HG02885 (cell line): Measurements from ENCODE around the gene SIRT4.
"Not testable (repeated sequence)": the region's sequence is repeated elsewhere in the genome, so short reads cannot be mapped to it uniquely, and the experiment has no call there.

Experiments used
- ATAC-seq: cut with Tn5 transposase; IDR thresholded peaks from one replicate; pipeline ENCODE4 v1.9.1; 2021; ENCODE audit warnings: mild to moderate bottlenecking; ENCODE audit not compliant: unreplicated experiment, poor library complexity

The SIRT4 gene, protein sequence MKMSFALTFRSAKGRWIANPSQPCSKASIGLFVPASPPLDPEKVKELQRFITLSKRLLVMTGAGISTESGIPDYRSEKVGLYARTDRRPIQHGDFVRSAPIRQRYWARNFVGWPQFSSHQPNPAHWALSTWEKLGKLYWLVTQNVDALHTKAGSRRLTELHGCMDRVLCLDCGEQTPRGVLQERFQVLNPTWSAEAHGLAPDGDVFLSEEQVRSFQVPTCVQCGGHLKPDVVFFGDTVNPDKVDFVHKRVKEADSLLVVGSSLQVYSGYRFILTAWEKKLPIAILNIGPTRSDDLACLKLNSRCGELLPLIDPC

DNA sequence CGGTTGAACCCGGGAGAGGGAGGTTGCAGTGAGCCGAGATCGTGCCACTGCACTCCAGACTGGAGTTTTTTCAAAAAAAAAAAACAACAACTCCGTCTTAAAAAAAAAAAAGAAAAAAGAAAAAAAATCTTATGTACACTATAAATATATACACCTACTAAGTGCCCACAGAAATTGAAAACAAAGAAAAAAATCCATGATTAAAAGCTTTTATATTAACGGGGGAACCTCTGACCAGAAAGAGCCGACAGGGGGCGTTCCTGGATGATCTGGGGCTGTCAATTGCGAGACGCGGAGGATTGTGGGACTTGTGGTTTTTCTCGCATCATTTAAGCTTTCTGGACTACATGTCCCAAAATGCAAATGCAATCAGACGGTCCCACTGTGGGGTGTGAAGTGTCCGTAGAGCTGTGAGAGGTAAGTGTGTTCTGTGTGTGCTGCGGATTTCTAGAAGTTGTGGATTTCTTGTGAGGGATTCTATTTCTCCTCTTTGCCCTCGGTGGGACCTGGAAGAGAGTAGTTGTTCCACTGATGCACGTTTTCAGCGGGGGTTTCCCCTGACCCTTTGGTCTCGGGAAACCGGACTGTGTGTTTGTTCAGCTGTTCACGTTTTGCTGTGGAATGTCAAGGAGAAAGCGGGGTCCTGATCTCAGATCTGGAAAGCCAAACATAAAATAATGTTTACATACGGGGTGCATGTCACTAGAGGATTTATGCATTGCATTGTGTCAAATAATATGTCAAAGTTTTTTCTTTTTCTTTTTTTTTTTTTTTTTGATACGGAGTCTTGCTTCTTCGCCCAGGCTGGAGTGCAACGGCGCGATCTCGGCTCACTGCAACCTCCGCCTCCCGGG, at the start of gene SIRT4:
SIRT4 (plus strand) TSS at position 360 of the 854 bp plus-strand sequence. CDS start 1,241 bp downstream, outside the sequence.
- ATAC-seq, result peak; percentile 97

DNA sequence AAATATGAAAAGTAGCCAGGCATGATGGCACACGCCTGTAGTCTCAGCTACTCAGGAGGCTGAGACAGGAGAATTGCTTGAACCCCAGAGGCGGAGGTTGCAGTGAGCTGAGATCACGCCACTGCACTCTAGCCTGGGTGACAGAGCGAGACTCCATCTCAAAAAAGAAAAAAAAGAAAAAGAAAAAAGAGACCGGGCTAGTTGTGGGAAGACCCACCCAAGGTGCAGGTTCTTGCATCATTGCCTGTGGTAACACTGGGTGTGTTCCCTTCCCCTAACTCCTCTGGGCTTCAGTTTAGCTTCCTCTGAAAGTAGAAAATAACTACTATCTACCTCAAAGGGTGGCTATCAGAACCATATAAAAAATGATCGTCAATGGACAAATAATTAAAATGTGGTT, 48.8 kb upstream of the SIRT4 start:
- ATAC-seq, result not testable (repeated sequence)

DNA sequence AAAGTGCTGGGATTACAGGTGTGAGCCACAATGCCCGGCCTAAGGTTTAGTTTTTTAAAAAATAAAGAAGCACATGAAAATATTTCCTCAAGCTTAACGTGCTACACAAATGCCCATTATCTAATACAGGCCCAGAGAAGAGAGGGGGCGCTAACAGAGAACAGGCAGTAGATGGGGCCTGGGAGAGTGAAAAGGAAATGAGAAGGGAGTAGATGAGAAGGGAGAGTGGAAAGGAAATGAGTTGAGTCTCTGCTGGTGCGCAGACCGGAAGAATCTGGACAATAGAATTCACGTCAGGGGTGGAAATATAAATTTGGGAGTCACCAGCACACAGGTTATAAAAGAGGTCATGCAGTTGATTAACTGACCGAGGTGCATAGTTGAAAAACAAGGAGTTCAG, 47.3 kb upstream of the SIRT4 start:
- no peak for ATAC-seq

DNA sequence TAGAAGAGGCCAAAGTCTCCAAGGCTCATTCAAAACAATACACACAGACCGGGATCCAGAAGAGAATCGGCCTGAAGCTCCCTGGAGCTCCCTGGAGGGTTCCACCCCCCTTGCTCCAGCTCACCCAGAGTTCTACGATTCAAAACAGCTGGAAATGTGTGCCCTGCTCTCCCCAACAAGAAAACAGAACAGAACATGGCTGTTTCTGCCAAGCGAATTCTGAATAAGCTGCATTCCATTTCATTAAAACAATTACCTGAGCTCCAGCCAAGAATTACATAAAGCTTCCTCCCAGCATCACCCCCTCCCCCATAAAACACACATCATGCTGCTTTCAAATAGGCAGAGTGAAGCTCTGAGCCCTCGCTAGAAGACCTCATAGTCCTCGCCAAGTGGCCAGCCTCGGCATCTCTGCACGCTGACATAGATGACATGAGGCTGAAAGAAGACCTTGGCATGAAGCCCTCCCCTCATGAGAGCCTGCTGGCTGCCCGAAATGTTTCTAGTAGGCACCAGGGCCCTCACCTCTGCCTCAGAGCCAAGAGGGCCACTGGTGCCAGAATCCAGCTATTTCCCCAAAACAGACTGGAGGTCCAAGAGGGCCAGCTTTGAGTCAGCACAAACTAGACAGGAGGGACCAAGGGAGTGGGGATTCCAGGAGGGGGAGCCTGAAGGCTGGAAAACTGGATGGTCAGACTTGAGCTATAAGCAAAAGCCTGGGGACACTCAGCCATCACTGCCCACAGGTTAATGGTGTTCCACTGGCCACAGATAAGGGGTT, 44.9 kb upstream of the SIRT4 start:
- ATAC-seq, result no peak

- no peak for ATAC-seq
These were observed 43.7 kb upstream of the SIRT4 start for GRCh38 chr12:120258323-120258896.

GRCh38 chr12:120259418-120260202, 42.5 kb upstream of the SIRT4 start:
- ATAC-seq, result no peak

GRCh38 chr12:120260607-120261006, 41.5 kb upstream of the SIRT4 start:
- no peak for ATAC-seq

DNA sequence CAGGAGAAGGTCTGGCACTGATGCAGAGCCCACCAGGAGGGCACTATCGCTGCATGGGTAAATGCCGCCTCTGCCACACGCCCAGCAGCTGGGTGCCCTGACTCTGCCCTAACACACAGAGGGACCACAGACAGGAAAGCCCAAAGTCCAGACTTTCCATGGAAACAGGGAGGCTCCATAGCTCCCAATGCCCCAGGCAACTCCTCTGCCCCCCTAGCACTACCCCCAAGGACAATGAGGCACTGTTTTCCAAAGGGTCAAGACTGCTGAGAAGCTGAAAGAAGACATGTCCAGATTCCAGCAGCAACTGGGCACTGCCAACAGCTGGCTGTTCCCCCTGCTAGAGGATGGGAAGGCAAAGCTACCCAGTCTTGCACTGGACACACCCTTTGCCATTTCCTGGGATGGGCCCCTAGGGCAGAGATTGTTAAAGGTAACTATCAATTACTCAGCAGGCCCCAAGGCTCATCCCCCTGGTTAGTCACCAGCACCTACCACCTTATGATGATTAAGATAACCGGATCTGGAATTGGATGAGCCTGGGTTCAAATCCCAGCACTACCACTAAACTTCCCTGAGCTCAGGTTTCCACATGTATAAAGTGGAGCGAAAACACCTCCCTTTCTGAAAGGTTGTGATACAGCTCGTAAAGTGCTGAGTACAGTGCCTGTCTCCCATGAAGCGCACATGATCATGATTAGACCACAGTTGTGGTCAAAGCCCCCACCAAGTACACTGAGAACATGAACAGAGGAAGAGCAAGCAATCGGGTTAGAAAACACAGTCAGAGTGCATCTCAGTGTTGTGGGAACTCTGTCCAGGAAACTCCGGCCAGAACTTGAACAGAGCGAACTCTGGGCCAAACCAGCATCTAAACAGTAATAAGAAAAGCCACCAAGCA, 39.9 kb upstream of the SIRT4 start:
- ATAC-seq, result no peak

- no peak for ATAC-seq
These were observed 39.0 kb upstream of the SIRT4 start for GRCh38 chr12:120262852-120263747.

DNA sequence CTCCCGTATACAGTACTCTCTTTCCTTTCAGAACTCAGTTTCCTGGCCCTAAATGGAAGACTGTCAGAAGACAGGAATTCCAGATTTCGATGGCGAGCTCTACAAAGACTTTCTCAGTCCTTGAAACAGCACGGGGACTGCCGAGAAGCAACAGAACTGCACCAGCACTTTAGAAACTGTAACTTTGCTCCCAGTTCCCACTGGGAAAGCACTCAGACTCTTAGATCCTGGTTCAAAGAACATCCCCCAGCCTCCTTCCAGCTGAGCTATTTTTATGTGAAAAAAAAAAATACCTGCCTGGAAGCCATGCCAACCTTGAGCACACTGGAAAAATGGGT, 38.4 kb upstream of the SIRT4 start:
- ATAC-seq, result no peak

GRCh38 chr12:120264086-120264903, 37.8 kb upstream of the SIRT4 start:
- ATAC-seq, result no peak

- ATAC-seq, result peak; percentile 29
These were observed 37.1 kb upstream of the SIRT4 start for GRCh38 chr12:120264904-120265472.

- peak; percentile 81 for ATAC-seq
These were observed 36.5 kb upstream of the SIRT4 start, which contains the start of gene PXN for GRCh38 chr12:120265473-120266179. TSS of gene PXN (minus strand) at chr12:120265730. CDS start at chr12:120265629, 101 bp downstream.

DNA sequence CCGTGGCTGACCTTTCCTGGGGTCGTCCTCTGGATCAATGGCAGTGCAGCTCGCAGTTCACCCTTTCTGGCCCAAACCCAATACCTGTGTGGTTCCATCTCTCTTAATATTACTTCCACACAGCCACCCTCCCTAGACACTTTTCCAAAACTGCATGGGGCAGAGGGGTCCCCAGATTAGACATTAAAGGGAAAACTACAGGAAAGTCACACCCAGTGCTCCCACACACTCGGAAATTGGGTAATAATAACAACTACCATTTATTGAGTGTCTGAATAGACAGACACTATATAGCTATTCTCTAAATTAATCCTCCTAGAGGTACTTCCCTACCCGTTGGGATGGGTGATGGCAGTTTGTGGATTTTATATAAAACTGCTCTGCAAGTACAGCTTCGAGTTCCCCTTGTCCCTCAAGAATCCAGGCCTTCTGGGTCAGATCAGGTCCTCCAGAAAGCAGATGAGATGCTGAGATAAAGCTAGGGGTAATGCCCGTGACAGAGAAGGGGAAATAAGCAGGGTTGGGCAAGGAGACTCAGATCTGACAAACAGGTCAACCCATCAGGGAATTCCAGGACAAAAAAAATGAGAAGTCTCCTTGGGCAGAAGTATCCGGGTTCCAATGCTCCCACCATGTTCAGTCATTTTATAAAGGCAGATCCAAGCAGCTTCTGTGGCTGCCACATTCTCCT, 35.8 kb upstream of the SIRT4 start:
- ATAC-seq, result no peak

GRCh38 chr12:120267736-120268135, 34.4 kb upstream of the SIRT4 start:
- no peak for ATAC-seq
